ENCODE data around the gene AQP3.

The AQP3 gene

DNA sequence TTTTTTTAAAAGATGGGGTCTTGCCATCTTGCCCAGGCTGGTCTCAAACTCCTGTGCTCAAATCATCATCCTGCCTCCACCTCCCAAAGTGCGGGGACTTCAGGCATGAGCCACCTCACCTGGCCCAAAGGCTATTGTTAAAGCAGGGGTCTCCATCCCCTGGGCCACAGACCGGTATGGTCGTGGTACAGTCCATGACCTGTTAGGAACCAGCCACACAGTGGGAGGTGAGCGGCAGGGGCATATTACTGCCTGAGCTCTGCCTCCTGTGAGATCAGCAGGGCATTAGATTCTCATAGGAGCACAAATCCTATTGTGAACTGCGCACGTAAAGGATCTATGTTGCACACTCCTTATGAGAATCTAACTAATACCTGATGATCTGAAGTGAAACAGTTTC, 33.6 kb upstream of the AQP3 start:
- Histone ChIP-seq H2AFZ (ENCODE audit: low read length) (no peak overlapping the region), H3K27me3 (ENCODE audit: insufficient read depth, low read length) (no peaks in the 10 kb centered on the region), H4K20me1 (ENCODE audit: insufficient read depth, low read length) (no peaks in the 10 kb centered on the region), H3K4me2 (ENCODE audit: low read length) (no peak overlapping the region), H3K27ac (ENCODE audit: low read depth, low read length, poor library complexity, severe bottlenecking) (no peak overlapping the region), H3K4me3 (ENCODE audit: low read depth, low read length, poor library complexity, severe bottlenecking) (no peak overlapping the region), H3K9ac (ENCODE audit: low read length) (no peak overlapping the region), H3K79me2 (ENCODE audit: insufficient read depth, low read length) (no peaks in the 10 kb centered on the region), H3K36me3 (ENCODE audit: insufficient read depth, low read length) (no peaks in the 10 kb centered on the region), H3K9me3 (ENCODE audit: low read length) (no peaks in the 10 kb centered on the region), H3K4me1 (ENCODE audit: insufficient read depth, low read length, severe bottlenecking) (no peaks in the 10 kb centered on the region), H3K9me2 (ENCODE audit: low read depth, low read length) (no peaks in the 10 kb centered on the region), H3F3A (ENCODE audit: insufficient read depth, low read length) (no peaks in the 10 kb centered on the region)
- TF ChIP-seq, protein P1, sequence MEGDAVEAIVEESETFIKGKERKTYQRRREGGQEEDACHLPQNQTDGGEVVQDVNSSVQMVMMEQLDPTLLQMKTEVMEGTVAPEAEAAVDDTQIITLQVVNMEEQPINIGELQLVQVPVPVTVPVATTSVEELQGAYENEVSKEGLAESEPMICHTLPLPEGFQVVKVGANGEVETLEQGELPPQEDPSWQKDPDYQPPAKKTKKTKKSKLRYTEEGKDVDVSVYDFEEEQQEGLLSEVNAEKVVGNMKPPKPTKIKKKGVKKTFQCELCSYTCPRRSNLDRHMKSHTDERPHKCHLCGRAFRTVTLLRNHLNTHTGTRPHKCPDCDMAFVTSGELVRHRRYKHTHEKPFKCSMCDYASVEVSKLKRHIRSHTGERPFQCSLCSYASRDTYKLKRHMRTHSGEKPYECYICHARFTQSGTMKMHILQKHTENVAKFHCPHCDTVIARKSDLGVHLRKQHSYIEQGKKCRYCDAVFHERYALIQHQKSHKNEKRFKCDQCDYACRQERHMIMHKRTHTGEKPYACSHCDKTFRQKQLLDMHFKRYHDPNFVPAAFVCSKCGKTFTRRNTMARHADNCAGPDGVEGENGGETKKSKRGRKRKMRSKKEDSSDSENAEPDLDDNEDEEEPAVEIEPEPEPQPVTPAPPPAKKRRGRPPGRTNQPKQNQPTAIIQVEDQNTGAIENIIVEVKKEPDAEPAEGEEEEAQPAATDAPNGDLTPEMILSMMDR (IDR thresholded peaks at IDR 0.05; ENCODE audit: low read length): no peak

DNA sequence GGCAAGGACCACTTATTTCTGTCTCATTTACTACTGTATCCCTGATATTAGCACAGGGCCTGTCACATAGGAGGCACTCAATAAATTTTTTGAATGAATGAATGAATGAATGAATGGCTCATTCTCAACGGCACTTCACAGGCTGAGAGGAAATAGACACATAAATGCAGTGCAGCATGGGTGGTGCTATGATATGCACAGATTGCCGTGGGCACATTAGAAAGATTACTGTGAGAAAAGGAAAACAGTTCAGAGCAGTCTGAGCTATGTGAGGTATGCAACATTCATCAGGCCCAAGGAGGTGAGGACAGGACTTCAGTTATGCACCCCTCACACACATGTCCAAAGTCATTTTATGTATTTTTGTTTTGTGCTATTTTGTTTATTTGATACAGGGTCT, 32.7 kb upstream of the AQP3 start:
- H3K4me1 ChIP-seq (ENCODE audit: insufficient read depth, low read length, severe bottlenecking): no peaks in the 10 kb centered on the region
- H3K9ac ChIP-seq (ENCODE audit: low read length): no peak overlapping the region
- H3K27me3 ChIP-seq (ENCODE audit: insufficient read depth, low read length): no peaks in the 10 kb centered on the region
- no peaks in the 10 kb centered on the region for H3K9me2 ChIP-seq (ENCODE audit: low read depth, low read length)
- no peaks in the 10 kb centered on the region for H4K20me1 ChIP-seq (ENCODE audit: insufficient read depth, low read length)
- no peaks in the 10 kb centered on the region for H3K79me2 ChIP-seq (ENCODE audit: insufficient read depth, low read length)
- H3K9me3 ChIP-seq (ENCODE audit: low read length): no peaks in the 10 kb centered on the region
- H3K27ac ChIP-seq (ENCODE audit: low read depth, low read length, poor library complexity, severe bottlenecking): no peak overlapping the region
- no peaks in the 10 kb centered on the region for H3F3A ChIP-seq (ENCODE audit: insufficient read depth, low read length)
- TF ChIP-seq, protein P1 (IDR thresholded peaks at IDR 0.05; ENCODE audit: low read length): no peak
- no peak for TF ChIP-seq EZH2 (IDR thresholded peaks at IDR 0.05; ENCODE audit: borderline replicate concordance, low read length)
- no peak overlapping the region for H3K4me3 ChIP-seq (ENCODE audit: low read depth, low read length, poor library complexity, severe bottlenecking)
- no peak overlapping the region for H3K4me2 ChIP-seq (ENCODE audit: low read length)
- H2AFZ ChIP-seq (ENCODE audit: low read length): no peak overlapping the region
- H3K36me3 ChIP-seq (ENCODE audit: insufficient read depth, low read length): no peaks in the 10 kb centered on the region

DNA sequence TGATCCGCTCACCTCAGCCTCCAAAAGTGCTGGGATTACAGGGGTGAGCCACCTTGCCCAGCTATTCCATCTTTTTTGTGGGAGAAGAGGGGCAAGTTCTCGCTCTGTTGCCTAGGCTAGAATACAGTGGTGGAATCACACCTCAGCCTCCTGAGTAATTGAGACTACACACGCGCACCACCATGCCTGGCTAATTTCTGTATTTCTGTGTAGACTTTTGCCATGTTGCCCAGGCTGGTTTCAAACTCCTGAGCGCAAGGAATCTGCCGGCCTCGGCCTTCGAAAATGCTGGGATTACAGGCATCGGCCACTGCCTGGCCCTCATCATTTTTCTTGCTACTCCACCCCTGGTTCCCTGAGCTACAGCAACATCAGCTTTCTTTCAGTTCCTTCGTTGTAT, 29.1 kb upstream of the AQP3 start:
- Histone ChIP-seq H3K27me3 (ENCODE audit: insufficient read depth, low read length) (no peaks in the 10 kb centered on the region), H3F3A (ENCODE audit: insufficient read depth, low read length) (no peaks in the 10 kb centered on the region), H3K79me2 (ENCODE audit: insufficient read depth, low read length) (peaks cover 8% of the 10 kb centered on the region), H3K4me3 (ENCODE audit: low read depth, low read length, poor library complexity, severe bottlenecking) (no peak overlapping the region), H3K36me3 (ENCODE audit: insufficient read depth, low read length) (peaks cover 9% of the 10 kb centered on the region; the same call in 1 of the 2 replicates), H3K4me1 (ENCODE audit: insufficient read depth, low read length, severe bottlenecking) (peaks cover 17% of the 10 kb centered on the region), H3K4me2 (ENCODE audit: low read length) (no peak overlapping the region), H3K9me2 (ENCODE audit: low read depth, low read length) (no peaks in the 10 kb centered on the region), H3K27ac (ENCODE audit: low read depth, low read length, poor library complexity, severe bottlenecking) (no peak overlapping the region), H3K9ac (ENCODE audit: low read length) (no peak overlapping the region), H3K9me3 (ENCODE audit: low read length) (no peaks in the 10 kb centered on the region), H4K20me1 (ENCODE audit: insufficient read depth, low read length) (no peaks in the 10 kb centered on the region), H2AFZ (ENCODE audit: low read length) (no peak overlapping the region)
- no peak for TF ChIP-seq EZH2 (IDR thresholded peaks at IDR 0.05; ENCODE audit: borderline replicate concordance, low read length)
- TF ChIP-seq, protein P1 (IDR thresholded peaks at IDR 0.05; ENCODE audit: low read length): no peak

Measured in OCI-LY1 (cell line).